ENCODE measurements around the gene LAMB1. TPM values are rescaled to one million over a fixed set of nuclear protein-coding genes. Genes with fewer than 3 reads are reported as not detected.

The LAMB1 gene
- total and polyA plus RNA-seq, 7 donors = 17.0 to 45.9 (median 25.8) TPM

DNA sequence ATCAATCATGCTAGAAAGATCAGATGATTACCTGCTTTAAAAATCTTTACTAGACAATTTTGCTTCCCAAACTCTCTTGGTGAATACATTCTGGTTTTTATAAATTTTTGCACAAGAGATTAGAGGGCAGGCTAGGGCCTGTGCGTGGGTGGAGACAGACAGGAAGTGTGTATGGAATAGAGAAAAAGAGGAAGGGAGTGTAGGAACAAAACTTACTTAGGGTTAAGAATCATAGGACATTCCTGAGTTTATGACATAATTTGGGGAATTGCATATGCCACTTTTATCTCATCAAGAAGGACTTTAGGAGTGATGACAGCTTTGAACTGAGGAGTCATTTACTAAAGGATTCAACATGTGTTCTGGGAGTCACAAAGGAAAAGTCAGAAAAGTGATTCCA is 31.3 kb downstream of the LAMB1 start:
- intact Hi-C loops (cut with DNase I) = no loop called here
- Histone ChIP-seq H3K4me3 (no peak overlapping the region), H3K36me3 (ENCODE audit: insufficient read depth in 1 of 2, low read depth in 1 of 2) (peaks cover 0 to 9% of the 10 kb centered on the region in 2 donors), H3K9me3 (no peaks in the 10 kb centered on the region), H3K27me3 (ENCODE audit: insufficient read depth in 3 of 3, low read length in 2 of 3) (peaks cover 0 to 4% (median 0%) of the 10 kb centered on the region in 3 donors), H3K4me1 (peaks cover 4% of the 10 kb centered on the region), H3K27ac (peak overlapping the region; percentile 32)
- peak in 1 of 2 donors; percentile 48 for DNase-seq
- TF ChIP-seq, protein P1, sequence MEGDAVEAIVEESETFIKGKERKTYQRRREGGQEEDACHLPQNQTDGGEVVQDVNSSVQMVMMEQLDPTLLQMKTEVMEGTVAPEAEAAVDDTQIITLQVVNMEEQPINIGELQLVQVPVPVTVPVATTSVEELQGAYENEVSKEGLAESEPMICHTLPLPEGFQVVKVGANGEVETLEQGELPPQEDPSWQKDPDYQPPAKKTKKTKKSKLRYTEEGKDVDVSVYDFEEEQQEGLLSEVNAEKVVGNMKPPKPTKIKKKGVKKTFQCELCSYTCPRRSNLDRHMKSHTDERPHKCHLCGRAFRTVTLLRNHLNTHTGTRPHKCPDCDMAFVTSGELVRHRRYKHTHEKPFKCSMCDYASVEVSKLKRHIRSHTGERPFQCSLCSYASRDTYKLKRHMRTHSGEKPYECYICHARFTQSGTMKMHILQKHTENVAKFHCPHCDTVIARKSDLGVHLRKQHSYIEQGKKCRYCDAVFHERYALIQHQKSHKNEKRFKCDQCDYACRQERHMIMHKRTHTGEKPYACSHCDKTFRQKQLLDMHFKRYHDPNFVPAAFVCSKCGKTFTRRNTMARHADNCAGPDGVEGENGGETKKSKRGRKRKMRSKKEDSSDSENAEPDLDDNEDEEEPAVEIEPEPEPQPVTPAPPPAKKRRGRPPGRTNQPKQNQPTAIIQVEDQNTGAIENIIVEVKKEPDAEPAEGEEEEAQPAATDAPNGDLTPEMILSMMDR (IDR thresholded peaks at IDR 0.05) = no peak
- peak in 3 of 4 donors; percentile 30 to 62 (median 52) for ATAC-seq
- 57 to 67% (median 61%) methylated on average over 1 of the region's 1 CpG for WGBS, 3 donors

DNA sequence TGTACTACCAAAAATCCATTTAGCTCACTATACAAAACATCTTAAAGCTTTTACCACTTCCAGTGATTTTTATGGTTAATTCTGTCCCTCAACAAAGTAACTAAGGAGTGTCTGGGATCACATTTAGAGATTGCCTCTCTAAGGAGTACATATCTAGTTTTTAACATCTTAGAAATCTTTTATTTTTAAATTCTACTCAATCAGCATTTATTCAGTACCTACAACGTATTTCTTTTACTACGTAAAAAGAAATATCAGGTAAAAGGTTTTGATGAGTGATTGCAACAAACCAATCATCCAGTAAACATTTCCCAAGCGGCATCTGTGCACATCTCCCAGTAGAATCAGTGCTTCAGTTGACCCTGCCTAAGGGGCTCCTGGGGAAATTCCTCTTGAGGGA is 31.9 kb downstream of the LAMB1 start:
- intact Hi-C loops (cut with DNase I) = no loop called here
- no peak for ATAC-seq
- H3K9me3 ChIP-seq = no peaks in the 10 kb centered on the region
- H3K27me3 ChIP-seq (ENCODE audit: insufficient read depth in 3 of 3, low read length in 2 of 3) = peaks cover 0 to 4% (median 0%) of the 10 kb centered on the region in 3 donors
- TF ChIP-seq, protein P1 (IDR thresholded peaks at IDR 0.05) = no peak
- H3K27ac ChIP-seq = peak overlapping the region; percentile 32
- no peak overlapping the region for H3K4me3 ChIP-seq
- WGBS, 3 donors = 89 to 95% (median 90%) methylated on average over 3 of the region's 3 CpGs
- H3K36me3 ChIP-seq (ENCODE audit: insufficient read depth in 1 of 2, low read depth in 1 of 2) = peaks cover 0 to 6% of the 10 kb centered on the region in 2 donors
- no peak for DNase-seq
- H3K4me1 ChIP-seq = peaks cover 4% of the 10 kb centered on the region

DNA sequence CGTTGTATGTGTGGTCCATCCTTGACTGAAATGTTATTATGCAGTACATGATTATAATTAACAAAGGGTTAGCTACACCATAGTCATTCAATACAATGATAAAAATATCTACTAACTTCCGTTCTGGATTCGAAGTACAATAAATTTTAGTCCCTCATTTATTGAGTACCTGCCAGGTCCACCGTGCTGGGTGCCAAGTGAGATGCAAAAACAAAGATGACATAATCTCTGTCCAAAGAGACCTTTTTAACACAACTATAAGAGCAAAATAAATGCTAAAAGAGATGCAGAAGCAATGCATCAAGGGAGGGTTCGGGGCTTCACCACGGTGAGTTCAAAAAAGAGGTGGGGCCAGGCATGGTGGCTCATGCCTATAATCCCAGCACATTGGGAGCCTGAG is 33.1 kb downstream of the LAMB1 start:
- TF ChIP-seq, protein P1 (IDR thresholded peaks at IDR 0.05) = no peak
- Histone ChIP-seq H3K9me3 (no peaks in the 10 kb centered on the region), H3K27ac (no peak overlapping the region), H3K27me3 (ENCODE audit: insufficient read depth in 3 of 3, low read length in 2 of 3) (peaks cover 0 to 4% (median 0%) of the 10 kb centered on the region in 3 donors), H3K4me1 (peaks cover 4% of the 10 kb centered on the region), H3K36me3 (ENCODE audit: insufficient read depth in 1 of 2, low read depth in 1 of 2) (no peaks in the 10 kb centered on the region), H3K4me3 (no peak overlapping the region)
- ATAC-seq (no peak), DNase-seq (peak in 1 of 2 donors; percentile 33)
- intact Hi-C loops (cut with DNase I) = no loop called here
- 33 to 38% (median 38%) methylated on average over 6 of the region's 6 CpGs for WGBS, 3 donors

DNA sequence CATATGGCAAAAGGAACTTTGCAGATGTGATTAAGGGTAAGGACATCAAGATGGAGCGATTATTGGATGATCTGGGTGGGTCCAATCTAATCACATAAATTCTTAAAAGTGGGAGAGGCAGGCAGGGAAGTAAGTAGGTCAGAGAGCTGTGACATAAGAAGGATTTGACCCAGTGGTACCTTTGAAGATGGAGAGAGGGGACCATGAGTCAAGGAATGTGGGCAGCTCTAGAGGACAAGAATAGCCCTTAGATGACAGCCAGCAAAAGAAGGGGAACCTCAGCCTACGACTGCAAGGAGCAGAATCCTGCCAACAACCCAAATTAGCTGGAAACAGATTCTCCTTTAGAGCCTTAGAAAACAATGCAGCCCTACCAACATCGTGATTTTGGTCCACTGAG is 34.5 kb downstream of the LAMB1 start:
- no peak for ATAC-seq
- Histone ChIP-seq H3K36me3 (ENCODE audit: insufficient read depth in 1 of 2, low read depth in 1 of 2) (peaks cover 0 to 9% of the 10 kb centered on the region in 2 donors), H3K27ac (no peak overlapping the region), H3K27me3 (ENCODE audit: insufficient read depth in 3 of 3, low read length in 2 of 3) (no peaks in the 10 kb centered on the region), H3K9me3 (no peaks in the 10 kb centered on the region), H3K4me1 (peaks cover 4% of the 10 kb centered on the region), H3K4me3 (no peak overlapping the region)
- no peak for DNase-seq
- intact Hi-C loops (cut with DNase I) = no loop called here
- TF ChIP-seq, protein P1 (IDR thresholded peaks at IDR 0.05) = no peak
- WGBS, 3 donors = 68 to 77% (median 74%) methylated on average over 3 of the region's 3 CpGs

DNA sequence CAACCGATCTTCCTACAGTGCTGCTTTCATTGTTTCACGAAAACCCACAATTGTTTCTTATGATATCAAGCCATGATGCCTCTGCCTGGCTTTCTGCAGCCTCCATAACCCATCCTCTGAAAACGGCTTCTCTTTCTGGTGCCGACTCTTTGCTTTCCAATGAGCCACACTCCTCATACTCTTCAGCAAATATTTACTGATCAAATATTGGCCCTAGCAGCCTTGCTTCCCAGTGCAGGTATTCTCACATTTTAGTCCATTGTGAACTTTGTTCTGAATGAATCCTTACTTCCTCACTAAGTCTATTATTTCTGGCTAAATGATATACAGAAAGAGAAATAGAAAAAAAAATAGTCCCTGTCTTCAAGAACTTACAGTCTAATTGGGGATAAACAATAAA is 35.5 kb downstream of the LAMB1 start:
- WGBS, 3 donors = 56 to 62% (median 60%) methylated on average over 4 of the region's 4 CpGs
- H3K36me3 ChIP-seq (ENCODE audit: insufficient read depth in 1 of 2, low read depth in 1 of 2) = peaks cover 0 to 16% of the 10 kb centered on the region in 2 donors

More for the DNA sequence above, 35.5 kb downstream of the LAMB1 start:
- ATAC-seq (no peak), DNase-seq (no peak)
- H3K27me3 ChIP-seq (ENCODE audit: insufficient read depth in 3 of 3, low read length in 2 of 3) = no peaks in the 10 kb centered on the region
- intact Hi-C loops (cut with DNase I) = no loop called here
- no peak overlapping the region for H3K4me3 ChIP-seq
- no peaks in the 10 kb centered on the region for H3K9me3 ChIP-seq
- no peaks in the 10 kb centered on the region for H3K4me1 ChIP-seq
- TF ChIP-seq, protein P1 (IDR thresholded peaks at IDR 0.05) = no peak
- H3K27ac ChIP-seq = no peak overlapping the region
